ENCODE measurements around the gene NEGR1.

NEGR1 gene

DNA sequence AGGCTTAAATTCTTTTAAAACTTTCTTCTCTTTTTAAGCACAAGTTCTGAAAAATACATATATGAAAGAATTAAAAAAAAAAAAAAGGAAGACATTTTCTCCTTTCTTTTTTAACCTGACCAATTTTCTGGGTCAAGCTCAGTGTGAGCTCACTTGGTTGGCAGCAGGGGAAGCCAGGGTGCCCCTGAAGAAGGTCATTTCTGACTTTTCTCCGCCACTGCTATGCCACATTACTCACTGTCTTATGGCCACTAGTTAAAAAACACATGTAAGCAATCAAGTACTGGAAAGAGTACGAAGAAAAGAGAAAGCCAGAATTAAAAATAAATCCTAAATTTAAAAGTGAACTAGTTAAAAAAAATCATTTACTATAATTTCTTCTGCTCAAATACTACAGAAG, 275.0 kb downstream of the NEGR1 start:
- H3K4me3 ChIP-seq (ENCODE audit: low read depth, low read length), result no peak overlapping the region
- in situ Hi-C loops (cut with HindIII; ENCODE audit: low sequenced_read_pairs), result no loop called here
- DNase-seq (ENCODE audit: low read depth), result no peak
- TF ChIP-seq, protein P1, sequence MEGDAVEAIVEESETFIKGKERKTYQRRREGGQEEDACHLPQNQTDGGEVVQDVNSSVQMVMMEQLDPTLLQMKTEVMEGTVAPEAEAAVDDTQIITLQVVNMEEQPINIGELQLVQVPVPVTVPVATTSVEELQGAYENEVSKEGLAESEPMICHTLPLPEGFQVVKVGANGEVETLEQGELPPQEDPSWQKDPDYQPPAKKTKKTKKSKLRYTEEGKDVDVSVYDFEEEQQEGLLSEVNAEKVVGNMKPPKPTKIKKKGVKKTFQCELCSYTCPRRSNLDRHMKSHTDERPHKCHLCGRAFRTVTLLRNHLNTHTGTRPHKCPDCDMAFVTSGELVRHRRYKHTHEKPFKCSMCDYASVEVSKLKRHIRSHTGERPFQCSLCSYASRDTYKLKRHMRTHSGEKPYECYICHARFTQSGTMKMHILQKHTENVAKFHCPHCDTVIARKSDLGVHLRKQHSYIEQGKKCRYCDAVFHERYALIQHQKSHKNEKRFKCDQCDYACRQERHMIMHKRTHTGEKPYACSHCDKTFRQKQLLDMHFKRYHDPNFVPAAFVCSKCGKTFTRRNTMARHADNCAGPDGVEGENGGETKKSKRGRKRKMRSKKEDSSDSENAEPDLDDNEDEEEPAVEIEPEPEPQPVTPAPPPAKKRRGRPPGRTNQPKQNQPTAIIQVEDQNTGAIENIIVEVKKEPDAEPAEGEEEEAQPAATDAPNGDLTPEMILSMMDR (IDR thresholded peaks at IDR 0.05; ENCODE audit: low read depth, low read length, missing control alignments), result no peak

GRCh38 chr1:72006092-72006491, 276.2 kb downstream of the NEGR1 start:
- in situ Hi-C loops (cut with HindIII; ENCODE audit: low sequenced_read_pairs), result no loop called here
- peak; percentile 56 for DNase-seq (ENCODE audit: low read depth)
- TF ChIP-seq, protein P1 (IDR thresholded peaks at IDR 0.05; ENCODE audit: low read depth, low read length, missing control alignments), result no peak
- H3K4me3 ChIP-seq (ENCODE audit: low read depth, low read length), result no peak overlapping the region

- in situ Hi-C loops (cut with HindIII; ENCODE audit: low sequenced_read_pairs), result no loop called here
- H3K4me3 ChIP-seq (ENCODE audit: low read depth, low read length), result no peak overlapping the region
- DNase-seq (ENCODE audit: low read depth), result no peak
- TF ChIP-seq, protein P1 (IDR thresholded peaks at IDR 0.05; ENCODE audit: low read depth, low read length, missing control alignments), result no peak
Measured at GRCh38 chr1:72003092-72003491, 279.2 kb downstream of the NEGR1 start.

GRCh38 chr1:72000809-72001208, 281.5 kb downstream of the NEGR1 start:
- TF ChIP-seq, protein P1 (IDR thresholded peaks at IDR 0.05; ENCODE audit: low read depth, low read length, missing control alignments), result no peak
- H3K4me3 ChIP-seq (ENCODE audit: low read depth, low read length), result no peak overlapping the region
- DNase-seq (ENCODE audit: low read depth), result no peak
- in situ Hi-C loops (cut with HindIII; ENCODE audit: low sequenced_read_pairs), result no loop called here

- no peak for DNase-seq (ENCODE audit: low read depth)
- TF ChIP-seq, protein P1 (IDR thresholded peaks at IDR 0.05; ENCODE audit: low read depth, low read length, missing control alignments), result no peak
- no peak overlapping the region for H3K4me3 ChIP-seq (ENCODE audit: low read depth, low read length)
- in situ Hi-C loops (cut with HindIII; ENCODE audit: low sequenced_read_pairs), result no loop called here
Measured at GRCh38 chr1:71994646-71995045, 287.7 kb downstream of the NEGR1 start.

DNA sequence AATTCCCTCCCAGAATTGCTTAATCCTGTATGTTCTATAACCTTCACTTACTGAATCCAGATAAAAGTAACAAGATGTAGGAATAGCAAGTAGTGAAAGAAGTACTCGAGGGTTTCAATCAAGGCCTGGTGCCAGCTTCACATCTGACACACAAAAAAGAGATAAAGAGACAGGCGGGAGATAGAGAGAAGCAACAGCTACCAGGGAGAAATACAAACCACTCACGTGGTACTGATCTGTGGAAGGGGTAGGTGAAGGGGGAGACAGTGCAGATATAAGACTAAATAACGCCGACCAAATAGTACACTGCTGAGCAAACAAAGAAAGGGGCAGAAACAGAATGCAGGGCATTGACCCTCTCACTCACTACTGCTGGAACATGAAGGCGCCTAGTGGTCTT, 295.2 kb downstream of the NEGR1 start:
- TF ChIP-seq, protein P1 (IDR thresholded peaks at IDR 0.05; ENCODE audit: low read depth, low read length, missing control alignments), result no peak
- in situ Hi-C loops (cut with HindIII; ENCODE audit: low sequenced_read_pairs), result no loop called here
- no peak overlapping the region for H3K4me3 ChIP-seq (ENCODE audit: low read depth, low read length)
- no peak for DNase-seq (ENCODE audit: low read depth)

- DNase-seq (ENCODE audit: low read depth), result peak; percentile 5
- in situ Hi-C loops (cut with HindIII; ENCODE audit: low sequenced_read_pairs), result no loop called here
- TF ChIP-seq, protein P1 (IDR thresholded peaks at IDR 0.05; ENCODE audit: low read depth, low read length, missing control alignments), result no peak
- H3K4me3 ChIP-seq (ENCODE audit: low read depth, low read length), result no peak overlapping the region
Measured at GRCh38 chr1:71986160-71986559, 296.2 kb downstream of the NEGR1 start.
